ENCODE results near the gene SORCS3.

Gene SORCS3

DNA sequence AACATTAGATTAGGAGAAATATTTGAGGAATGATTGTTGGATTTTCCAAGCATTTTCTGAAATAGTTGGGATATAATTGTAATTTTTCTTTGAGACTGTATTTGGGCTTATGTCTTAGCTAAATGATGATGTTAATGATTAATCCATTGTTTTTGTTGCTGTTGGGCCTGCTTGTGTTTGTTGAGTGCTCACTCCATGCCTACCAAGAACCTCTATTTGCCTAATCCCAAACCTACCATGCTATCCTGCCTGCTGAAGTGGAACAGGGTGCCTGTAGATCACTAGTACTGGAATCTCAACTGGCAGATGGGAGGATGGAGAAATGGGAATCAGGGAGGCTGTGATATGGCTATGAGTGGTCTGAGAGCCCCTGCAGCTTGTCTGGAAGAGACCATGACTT lies 565.5 kb downstream of the SORCS3 start:
- no peak for DNase-seq

DNA sequence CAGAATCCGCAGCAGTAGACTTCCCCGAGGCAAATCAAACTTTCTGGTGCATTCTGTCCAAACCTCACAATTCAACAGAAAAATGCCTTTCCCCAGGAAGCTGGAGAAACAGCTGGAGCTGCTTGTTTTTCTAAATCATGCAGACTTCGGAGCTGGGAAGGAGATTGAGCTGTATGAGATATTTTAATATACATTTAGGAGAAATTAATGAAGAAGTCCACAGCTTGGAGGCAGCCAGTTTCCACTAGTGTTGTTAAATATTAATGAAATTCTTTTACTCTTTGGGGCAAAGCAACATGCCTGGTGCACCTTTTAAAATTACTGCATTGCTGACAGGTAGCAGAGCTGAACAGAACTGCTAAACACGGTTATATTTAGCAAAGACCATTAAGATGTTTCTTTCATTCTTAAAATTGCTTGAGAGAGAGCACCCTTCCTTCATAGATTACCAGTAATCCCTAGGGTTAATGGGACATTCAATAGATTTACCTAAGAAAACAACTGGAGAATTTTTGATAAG lies 566.4 kb downstream of the SORCS3 start:
- no peak for DNase-seq

DNA sequence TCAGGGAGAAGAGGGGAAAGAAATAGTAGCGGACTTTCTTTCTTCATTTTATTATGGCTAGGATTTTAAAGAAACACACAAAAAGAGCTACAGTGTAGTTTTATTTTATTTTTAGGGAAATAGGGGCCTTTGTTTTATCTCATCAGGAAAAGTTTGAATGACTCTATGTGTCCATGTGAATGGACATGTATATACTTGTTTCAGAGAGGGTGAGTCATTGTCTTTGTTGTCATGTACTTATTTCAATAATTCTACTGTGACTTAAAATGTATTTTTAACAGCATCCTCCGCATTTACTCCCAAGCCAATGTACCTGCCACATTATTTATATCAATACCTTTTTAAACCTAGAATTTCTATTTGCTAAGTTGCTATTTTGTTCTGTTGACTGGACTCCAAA lies 569.5 kb downstream of the SORCS3 start:
- no peak for DNase-seq

DNA sequence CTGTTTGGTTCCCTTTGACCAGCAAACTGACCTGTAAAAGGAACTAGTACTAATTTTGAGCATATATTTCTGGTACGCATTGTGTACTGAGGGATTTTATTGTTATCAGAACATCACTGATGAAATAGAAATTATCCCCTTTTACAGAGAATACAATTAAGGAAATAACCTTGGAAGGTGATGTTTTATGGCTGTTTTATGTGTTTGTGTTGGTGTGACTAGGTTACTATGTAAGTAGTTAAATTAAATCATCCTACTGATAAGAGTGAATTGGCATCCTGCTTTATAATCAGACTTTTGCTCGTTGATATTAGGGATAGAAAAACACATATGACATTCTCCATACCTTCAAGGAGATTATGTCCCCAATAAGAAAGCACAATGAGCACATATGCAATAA lies 596.6 kb downstream of the SORCS3 start:
- no peak for DNase-seq

DNA sequence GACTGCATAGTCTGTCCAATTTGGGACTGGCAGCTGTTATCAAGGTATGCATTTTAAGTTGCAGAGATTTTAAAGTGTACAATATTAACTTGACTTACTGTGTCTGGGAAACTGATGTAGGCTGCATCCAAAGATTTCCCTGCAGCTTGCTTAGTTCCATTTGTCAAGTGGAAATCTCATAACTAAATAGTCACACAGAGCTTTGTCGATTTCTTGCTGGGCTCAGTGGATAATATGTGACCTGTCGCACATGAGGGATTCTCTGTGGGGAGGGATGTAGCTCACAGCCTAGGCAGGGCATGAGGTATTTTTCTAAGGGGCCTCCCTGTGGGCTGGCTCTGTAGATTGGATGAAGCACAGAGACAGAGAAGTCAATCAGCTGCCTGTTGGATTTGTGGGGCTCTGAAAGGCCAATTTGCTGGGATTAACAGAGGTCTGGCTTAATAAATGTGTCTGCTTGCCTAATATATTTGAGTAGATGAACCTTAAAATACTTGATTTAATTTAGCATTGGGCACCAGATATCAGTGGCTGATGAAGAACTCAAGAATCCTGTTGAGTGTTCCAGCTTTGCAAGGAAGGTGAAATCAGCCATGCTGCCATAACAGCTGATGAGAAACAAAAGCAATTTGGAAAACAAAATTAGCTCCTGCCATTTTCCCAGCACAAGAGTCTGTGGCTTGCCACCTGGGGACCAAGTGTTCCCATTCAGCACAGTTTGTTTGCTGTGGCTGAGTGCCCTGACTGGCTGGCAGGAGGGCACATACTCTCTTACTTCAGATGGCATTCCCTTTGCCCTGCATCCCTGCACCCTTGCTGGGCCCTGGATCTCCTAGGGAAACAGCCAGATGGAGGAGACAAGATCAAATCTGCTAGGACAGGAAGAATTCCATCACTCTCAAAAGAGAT lies 598.5 kb downstream of the SORCS3 start:
- DNase-seq = no peak

DNA sequence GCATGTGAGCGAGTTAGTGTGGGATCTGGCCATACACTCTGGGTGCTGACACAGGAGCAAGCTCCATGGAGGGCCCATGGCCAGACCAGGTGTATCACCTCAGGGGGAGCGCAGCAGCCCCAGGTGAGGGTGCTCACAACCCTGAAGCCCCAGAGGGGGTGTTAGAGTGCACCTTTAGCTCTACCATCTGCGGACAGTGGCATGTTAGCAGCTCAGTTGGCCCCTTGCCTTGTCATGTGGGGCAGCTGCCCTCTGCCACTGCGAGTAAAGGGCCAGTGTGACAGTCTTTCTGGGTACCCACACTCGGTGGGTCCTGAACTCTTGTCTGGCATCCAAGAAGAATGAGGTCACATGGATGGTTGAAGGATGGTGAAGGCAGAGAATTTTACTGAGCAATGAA lies 600.2 kb downstream of the SORCS3 start:
- no peak for DNase-seq

DNA sequence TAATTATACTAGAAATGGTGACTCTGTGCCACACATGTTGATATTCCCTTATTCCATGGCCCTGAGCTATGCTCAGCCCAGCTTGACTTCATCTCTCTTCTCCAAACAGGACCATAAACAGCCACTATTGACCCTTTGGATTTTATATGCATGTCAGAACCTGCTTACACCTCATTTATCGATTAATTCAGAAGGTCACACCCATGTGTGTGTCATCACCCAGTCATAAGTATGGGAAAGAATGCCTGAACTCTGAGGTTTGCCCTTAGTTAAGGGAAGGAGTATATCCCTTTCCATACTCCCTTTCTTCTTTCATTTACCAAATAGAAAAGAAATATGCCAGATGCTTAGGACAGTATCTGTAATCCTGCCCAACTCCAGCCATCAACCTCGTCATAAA lies 602.3 kb downstream of the SORCS3 start:
- DNase-seq = no peak

DNA sequence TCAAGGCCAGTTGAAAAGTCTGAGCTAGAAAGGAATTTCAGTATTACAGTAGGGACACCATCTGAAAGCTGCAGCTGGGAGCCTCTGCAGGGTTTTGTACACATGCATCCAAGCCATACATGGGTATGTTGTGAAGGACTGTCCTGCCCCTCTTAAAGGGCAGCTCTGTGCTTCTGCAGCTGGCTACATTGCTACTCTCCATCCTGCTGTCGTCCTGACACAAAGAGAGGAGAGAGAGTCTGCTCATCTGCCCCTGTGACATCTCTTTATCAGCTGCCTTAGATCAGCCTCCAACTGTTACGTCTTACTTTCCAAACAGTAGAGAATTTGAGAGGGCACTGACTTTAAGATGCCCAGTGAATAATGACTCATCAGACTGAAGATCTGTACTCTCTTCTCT lies 602.7 kb downstream of the SORCS3 start:
- DNase-seq = no peak

DNA sequence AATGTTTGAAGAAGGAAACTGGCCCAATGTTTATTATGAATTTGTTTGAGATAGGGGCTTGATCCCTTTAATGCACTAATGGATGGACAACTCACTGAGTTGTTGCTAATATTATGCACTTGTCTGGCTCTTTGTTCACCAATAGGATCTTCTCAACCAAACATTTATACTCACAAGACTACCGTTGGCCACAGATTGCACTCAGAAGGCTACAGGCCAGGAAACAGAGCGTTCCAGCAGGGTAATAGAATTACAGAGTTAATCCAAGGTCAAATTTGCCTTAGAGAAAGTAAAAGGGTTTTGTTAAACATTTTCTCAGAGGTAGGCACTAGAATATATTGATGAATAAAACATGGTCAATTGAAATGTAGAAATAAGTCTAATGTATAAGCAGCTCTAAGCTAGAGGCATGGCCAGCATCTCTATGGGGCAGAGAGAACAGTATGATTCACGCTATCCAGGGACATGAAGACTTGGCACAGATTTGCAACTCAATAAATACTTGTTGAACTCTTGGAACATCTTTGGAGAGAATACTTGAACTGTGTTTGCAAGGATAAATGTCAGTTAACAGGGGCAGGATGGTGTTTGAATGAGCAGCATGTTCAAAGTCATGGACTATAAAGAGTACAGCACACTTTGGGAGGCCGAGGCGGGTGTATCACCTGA lies 606.9 kb downstream of the SORCS3 start:
- no peak for DNase-seq

DNA sequence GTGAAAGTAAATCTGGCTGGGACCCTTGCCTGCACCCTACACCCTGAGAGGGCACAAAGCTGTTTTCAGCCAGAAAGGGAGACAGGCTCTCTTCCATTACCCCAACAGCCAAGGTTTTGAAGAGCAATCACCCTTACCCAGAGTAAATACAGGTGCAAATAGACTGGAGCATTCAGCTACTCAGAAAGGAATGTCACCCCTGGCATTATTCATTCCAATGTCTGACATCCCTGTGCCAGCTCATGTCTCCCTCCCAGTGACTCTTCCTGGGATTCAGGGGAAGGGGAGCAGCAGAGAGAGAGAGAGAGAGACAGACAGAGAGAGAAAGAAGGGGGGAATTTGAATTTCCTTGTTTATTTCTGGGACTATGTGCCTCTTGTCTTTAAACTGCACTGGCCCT lies 611.8 kb downstream of the SORCS3 start:
- DNase-seq = no peak

DNA sequence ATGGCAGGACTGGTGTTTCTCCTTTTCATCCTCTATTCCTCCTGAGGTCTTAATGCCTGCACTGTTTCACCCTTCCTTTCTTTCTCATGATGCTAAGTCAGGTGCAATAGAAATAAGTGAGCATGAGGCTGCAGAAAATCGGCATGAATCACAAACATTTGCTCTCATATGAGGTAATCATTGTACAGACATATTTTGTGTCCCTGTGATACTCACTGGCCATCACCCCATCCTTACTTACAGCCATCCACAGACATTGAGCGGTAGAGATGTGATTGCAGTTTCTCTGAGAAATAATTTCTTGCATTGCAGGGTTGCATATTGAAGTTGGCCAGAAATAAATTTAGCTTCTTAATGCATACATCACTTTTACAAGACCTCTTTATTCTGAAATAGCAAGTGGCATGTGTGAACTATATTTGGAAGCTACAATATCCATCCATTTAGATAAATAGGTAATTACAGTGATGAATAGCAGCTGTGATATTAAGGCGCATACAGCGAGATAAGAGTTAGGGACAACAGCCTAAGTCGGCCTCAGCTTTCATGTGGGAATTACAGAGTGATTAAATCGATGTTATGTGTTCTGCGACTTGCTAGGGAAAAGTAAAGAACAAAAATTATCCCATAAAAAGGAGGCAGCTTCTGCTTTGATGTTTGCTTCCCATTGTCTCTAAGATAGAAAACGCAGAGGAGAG lies 612.6 kb downstream of the SORCS3 start:
- no peak for DNase-seq

DNA sequence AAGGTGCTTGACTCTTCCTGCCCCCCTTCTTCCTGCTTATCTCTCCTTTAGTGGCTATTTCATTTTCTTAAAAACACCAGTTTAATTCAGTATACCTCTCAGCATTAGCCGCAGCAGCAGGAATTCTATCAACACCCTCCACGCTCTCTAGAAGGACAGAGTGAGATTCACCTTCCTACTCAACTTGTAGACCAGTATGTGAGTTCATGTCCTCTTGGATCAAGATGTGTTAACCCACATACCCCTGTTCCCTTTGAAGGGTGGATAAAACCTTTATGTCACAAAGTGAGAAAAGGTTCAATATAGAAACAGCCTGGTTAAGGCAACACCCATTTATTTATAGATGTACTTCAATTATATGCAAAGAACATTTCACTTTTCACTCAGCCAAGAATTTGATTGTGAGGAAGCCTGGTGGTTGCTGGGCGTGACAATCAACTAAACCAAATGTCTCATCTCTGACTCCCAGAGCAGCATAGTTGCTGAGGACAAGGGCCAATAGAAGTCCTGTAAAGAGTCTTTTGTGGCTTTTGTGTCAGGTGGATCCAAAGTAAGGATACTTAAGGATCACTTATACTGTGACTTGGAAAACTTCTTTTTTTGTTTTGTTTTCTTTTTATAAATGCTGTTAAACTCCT lies 617.1 kb downstream of the SORCS3 start:
- no peak for DNase-seq

DNA sequence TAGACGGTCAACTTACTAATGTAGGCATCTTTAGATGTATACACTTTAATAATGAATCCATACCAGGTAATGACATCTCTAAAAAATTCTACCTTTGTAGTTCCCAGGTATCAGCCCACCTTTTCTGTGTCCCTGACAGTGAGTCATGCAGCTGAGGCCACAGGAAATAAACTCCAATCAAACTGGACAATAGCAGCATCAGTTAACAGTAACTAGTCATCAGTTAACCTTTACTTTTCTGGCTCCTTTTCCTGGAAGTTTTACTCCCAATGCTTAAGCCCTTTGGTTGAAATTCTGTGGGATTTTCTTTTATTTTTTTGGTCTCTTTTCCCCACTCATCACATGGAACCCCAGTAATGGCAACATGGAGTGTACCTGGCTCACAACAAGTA lies 617.6 kb downstream of the SORCS3 start:
- DNase-seq = no peak

DNA sequence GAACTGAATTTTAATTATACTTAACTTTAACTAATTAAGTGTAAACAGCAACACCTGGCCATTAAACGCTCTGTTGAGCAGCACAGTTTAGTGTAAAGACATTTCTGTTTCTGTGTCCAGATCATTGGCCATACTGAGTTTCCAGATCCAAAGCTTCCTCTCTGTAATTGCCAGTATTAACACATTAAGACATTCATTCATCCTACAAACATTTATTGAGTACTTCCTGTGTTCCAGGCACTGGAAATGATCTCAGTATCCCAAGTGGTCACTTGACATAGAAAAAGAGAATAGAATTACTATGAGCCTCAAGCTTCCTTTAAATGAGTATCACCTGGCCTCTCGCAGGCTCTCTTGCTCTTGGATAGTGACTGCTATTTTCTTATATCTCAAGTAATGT lies 618.1 kb downstream of the SORCS3 start:
- DNase-seq = no peak

DNA sequence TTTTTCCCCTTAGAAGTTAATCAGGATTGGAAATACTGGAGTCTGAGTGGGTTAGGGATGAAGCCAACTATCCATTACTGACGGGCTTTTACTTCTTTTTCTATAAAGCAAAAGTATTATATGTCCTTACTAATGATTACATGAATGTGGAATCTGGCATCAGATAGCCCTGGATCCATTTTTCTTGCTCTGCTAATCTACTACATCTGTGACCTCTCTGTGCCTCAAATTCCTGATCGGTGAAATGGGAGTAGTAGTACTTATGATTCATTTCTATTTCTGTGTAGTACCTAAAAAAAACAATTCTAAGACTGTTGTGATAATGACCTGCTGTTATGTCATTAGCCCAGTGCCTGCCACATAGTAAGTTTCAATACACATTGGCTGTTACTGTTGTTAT lies 621.6 kb downstream of the SORCS3 start:
- no peak for DNase-seq

DNA sequence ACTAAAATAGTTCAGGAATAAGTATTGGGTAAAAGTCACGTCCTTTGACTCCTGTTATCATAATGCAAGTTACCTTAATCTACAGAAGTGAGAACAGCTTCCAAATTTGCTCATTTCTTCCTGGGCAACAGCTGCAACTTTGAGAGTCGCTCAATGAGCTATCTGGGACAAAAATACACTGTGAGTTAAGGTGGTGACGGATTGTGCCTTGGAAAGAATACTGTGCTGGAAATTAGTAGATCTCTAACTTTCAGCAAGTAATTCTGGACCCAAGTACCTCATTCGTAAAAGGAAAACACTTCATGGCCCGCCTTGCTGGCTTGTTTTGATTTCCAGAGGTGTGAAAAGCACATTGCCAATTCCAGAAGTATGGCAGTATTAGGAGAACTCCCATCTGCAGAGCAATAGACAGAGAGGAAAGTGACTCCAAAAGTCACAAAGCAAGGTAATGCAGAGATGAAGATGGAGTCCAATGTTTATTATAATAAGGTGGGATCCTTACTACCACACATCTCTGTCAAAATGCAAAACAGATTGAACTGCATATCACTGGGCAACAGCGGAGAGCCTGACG lies 626.0 kb downstream of the SORCS3 start:
- DNase-seq = no peak

DNA sequence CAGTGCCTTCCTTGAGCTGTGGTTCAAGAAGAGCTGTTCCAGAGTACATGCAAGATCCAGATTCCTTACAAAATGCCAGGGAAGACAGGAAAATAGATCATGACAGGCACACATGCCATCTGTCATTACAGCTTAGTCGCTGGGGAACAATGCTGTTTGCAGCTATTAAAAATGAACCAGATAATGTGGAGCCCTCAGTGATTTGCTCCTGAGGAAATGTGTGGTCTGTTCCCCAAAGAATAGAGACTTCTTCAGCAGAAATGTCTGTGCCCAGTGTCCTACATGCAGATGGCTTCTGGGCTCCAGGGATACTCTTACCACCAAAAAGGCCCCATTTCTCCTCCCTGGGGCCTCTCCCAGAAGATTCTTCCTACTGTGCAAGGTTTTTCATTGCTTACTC lies 627.9 kb downstream of the SORCS3 start:
- no peak for DNase-seq

DNA sequence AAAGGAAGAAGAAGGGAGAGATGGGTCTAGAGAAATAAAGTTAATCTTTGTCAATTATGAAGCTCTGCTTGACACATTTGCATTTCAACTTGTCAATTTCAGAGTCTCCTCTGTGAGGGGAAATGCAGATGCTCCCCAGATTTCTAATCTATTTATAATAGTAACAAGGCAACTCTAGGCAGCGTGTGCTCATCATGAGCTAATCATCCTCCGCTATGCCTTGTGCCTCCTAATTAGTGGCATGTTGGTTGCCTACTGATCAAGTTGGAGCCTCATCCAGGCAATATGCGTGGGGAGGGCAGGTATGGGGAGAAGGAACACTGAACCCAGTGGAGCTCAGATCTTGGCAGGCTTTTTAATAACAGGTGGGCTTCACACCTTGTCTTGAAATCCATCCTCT lies 628.6 kb downstream of the SORCS3 start:
- no peak for DNase-seq

DNA sequence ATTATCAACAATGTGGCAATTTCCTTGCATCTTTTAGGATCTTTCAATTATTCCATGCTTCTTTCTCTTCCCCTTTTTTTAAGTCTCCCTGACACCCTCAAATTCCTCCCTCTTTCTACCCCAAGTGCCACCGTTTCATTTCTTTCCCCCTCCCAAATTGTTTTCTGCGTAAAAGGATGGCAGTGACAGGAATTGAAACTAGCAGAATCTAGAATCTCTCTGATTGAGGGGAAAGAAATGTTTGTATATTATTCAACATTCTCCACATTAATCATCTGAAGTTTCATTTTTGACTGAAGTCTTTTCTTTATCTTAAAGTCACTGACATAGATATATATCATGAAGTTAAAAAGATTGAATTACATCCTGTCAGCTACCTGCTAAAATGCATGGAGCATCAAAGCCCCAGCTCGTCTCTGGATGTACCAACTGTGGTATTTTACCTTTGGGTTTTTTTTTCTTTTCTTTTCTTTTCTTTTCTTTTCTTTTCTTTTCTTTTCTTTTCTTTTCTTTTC lies 633.5 kb downstream of the SORCS3 start:
- DNase-seq = no peak

DNA sequence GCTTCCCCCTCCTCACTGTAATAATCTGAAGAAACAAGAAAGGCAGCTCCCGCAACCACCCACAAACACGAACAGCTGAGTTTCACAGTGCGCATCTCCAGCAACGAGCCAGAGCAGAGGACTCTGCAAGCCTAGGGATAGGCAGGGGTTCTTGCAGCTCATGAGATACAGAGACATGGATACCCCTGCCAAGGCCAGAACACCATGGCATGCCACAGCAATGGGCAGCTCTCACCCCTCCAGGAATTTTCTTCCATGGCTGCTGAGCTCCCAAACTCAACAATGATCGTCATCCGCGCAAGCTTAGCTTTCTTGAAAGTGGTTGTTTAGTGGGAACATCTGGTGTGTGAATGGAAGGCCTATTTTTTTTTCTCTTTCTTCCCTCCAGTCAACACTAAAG lies 637.3 kb downstream of the SORCS3 start:
- DNase-seq = no peak

DNA sequence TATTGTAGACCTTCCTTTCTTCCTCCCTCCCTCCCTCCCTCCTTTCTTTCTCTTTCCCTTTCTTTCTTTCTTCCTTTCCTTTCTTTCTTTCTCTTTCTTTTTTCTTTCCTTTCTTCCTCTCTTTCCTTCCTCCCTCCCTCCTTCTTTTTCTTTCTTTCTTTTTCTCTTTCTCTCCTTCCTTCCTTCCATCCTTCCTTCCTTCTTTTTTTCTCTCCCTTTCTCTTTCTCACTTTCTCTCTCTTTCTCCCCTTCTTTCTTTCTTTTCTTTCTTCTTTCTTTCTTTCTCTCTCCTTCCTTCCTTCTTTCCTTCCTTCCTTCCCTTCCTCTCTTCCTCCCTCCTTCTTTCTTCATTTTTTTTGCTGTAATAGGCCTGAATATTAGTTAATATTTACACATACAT lies 638.0 kb downstream of the SORCS3 start:
- no peak for DNase-seq

DNA sequence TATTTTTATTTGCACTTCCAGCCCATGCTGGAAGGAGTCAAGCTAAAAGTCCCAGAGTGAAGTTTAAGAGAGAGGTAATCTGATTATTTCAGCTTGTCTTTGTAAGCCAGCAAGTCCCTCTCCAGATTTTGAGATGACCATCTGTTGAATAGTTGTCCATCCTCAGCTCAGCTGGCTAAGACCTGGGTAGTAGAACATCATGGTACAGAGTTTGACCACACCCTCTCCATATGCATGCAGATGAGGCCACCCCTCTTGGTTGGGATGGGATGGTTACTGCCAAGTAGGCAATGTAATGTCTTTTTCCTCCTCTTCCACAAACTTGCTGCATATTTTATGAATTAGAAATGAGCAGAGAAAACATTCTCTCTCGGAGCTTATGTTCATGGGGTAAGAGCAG lies 639.8 kb downstream of the SORCS3 start:
- DNase-seq = no peak

All from activated CD4-positive, CD25-positive, alpha-beta regulatory T cell treated with anti-CD3 and anti-CD28 coated beads, Interleukin-2, amount 50 U/mL, for 72 hours (primary cell).